Testis (tissue), 2 donors: ENCODE data around the gene SPRED1.

ENCODE experiments used
- POLR2A ChIP-seq: fragments of 450-650 bp; IDR thresholded peaks from one replicate; pipeline ENCODE4 v1.6.1; 2017; ENCODE audit warnings: antibody characterized with exemption, mild to moderate bottlenecking, moderate library complexity
- TF ChIP-seq, protein P1 (sequence below), 3 experiments: fragments of 450-650 bp in 2 of 3; fragments of 200-600 bp in 1 of 3; sonication (generic) in 1 of 3; IDR thresholded peaks; one replicate each; pipeline ENCODE4 v1.5.1; 2016 to 2019; ENCODE audit warnings: antibody characterized with exemption in 3 of 3, mild to moderate bottlenecking in 2 of 3, moderate library complexity in 1 of 3

DNA sequence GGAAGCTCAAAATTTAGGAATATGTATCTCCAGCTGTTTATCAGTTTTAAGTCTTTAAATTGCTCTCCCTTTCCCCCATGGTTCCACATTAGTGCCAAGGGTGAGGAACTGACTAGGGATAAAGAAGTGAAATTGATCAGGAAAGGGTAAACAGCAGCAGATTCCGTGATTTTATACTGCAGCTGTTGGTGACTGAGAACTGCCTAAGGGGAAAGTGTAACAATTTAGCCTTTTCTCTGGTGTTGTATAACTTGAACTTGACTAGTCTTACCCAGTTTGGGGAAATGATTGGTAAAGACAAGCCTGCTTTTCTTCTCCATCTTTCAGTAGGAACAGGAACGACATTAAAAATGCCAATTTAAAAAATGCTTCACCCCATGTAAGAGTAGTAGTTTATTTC, 5.0 kb downstream of the SPRED1 start:
- TF ChIP-seq, protein P1, sequence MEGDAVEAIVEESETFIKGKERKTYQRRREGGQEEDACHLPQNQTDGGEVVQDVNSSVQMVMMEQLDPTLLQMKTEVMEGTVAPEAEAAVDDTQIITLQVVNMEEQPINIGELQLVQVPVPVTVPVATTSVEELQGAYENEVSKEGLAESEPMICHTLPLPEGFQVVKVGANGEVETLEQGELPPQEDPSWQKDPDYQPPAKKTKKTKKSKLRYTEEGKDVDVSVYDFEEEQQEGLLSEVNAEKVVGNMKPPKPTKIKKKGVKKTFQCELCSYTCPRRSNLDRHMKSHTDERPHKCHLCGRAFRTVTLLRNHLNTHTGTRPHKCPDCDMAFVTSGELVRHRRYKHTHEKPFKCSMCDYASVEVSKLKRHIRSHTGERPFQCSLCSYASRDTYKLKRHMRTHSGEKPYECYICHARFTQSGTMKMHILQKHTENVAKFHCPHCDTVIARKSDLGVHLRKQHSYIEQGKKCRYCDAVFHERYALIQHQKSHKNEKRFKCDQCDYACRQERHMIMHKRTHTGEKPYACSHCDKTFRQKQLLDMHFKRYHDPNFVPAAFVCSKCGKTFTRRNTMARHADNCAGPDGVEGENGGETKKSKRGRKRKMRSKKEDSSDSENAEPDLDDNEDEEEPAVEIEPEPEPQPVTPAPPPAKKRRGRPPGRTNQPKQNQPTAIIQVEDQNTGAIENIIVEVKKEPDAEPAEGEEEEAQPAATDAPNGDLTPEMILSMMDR (IDR thresholded peaks at IDR 0.05) = no peak
- no peak for TF ChIP-seq POLR2A
